ENCODE data around the gene LPP.

Gene LPP

DNA sequence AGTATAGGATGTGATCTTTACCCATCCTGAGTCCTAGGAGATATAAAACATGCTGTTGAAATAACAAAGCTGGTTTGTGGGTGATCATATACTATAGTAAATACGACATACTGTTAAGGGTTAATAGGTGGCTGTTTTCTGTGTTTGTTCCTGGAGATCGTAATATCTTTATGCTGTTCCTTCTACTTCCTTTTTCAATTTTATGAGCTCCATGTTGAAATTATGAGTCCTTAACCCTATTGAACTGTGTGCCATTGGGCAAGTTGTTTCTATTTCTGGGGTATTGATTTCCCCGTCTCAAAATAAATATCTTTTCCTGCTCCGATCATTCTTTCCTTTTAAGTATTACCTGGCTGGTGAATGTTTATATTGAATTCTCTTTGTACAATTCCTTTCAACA is 115.1 kb downstream of the LPP start:
- in situ Hi-C loops (cut with MboI; ENCODE audit: low sequenced_read_pairs): no loop called here
- Histone ChIP-seq H3K36me3 (replicated peaks) (no peaks in the 10 kb centered on the region), H3K4me3 (no peak overlapping the region), H3K9me3 (no peaks in the 10 kb centered on the region), H3K4me1 (no peaks in the 10 kb centered on the region), H3K27me3 (ENCODE audit: low read depth) (no peaks in the 10 kb centered on the region)
- no peak for DNase-seq (ENCODE audit: low spot score in 2 of 2)

DNA sequence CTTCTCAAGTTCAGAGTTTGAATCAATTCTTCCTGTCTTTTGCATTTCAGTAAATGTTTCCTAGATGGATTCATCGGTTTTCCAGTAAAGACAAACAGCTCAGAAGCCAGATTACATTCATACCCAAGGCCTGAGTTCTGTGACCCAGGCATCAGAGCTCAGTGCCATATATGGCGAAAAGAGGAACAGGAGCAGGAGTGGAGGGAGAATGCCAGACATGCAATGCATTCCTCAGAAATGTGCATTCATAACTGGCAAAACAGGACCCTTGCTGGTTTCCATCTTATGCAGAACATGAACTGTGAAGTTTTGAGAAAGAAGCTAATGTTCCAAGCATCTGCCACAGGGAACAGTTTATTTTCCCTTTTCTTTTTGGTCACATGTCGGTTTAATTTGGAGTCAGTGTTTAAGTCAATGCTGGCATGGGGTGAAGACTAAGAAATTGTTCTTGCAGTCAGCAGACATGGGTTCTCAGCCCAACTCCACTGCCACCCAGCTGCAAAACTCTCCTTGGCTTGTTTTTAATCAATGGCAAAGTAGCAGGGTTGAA is 116.5 kb downstream of the LPP start:
- H3K4me1 ChIP-seq: no peaks in the 10 kb centered on the region
- DNase-seq (ENCODE audit: low spot score in 2 of 2): no peak
- no peaks in the 10 kb centered on the region for H3K36me3 ChIP-seq (replicated peaks)

DNA sequence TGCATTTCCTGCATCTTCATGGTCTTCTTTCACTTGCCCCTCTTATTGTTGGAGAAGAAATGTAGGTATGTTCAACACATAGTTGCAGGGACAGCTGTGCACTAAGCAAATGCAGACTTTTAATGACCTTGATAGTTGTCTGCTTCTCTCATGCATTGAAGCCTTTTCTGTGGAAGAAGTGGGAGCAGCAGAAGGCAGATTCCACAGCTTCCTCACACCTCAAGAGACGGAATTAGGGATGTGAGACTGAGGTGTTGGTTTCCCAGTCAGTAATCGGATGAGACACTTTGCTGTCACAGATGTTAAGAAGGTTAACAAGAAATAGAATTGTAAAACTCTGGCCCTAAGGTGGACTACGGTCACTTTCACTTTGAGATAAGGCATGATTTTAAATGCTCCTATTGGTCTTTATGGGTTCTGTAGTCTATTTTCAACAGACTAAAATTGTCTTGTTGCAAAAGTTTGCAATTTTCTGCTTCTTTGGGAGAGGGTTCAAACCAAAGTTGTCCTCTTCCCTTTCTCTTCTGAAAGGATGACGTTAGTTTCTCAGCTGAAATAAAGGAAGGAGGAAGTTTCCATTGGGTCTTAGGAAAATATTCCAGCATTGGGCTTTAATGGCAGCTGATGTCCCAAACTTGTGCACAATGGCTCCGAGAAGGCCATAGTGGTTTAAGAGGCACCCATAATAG is 117.4 kb downstream of the LPP start:
- no peaks in the 10 kb centered on the region for H3K36me3 ChIP-seq (replicated peaks)
- H3K27me3 ChIP-seq (ENCODE audit: low read depth): no peaks in the 10 kb centered on the region
- H3K9me3 ChIP-seq: no peaks in the 10 kb centered on the region
- in situ Hi-C loops (cut with MboI; ENCODE audit: low sequenced_read_pairs): no loop called here
- peaks cover 6% of the 10 kb centered on the region for H3K4me1 ChIP-seq
- DNase-seq (ENCODE audit: low spot score in 2 of 2): no peak
- no peak overlapping the region for H3K4me3 ChIP-seq

More for the DNA sequence above, 116.5 kb downstream of the LPP start:
- Histone ChIP-seq H3K4me3 (no peak overlapping the region), H3K27me3 (ENCODE audit: low read depth) (no peaks in the 10 kb centered on the region), H3K9me3 (no peaks in the 10 kb centered on the region)
- in situ Hi-C loops (cut with MboI; ENCODE audit: low sequenced_read_pairs): no loop called here

DNA sequence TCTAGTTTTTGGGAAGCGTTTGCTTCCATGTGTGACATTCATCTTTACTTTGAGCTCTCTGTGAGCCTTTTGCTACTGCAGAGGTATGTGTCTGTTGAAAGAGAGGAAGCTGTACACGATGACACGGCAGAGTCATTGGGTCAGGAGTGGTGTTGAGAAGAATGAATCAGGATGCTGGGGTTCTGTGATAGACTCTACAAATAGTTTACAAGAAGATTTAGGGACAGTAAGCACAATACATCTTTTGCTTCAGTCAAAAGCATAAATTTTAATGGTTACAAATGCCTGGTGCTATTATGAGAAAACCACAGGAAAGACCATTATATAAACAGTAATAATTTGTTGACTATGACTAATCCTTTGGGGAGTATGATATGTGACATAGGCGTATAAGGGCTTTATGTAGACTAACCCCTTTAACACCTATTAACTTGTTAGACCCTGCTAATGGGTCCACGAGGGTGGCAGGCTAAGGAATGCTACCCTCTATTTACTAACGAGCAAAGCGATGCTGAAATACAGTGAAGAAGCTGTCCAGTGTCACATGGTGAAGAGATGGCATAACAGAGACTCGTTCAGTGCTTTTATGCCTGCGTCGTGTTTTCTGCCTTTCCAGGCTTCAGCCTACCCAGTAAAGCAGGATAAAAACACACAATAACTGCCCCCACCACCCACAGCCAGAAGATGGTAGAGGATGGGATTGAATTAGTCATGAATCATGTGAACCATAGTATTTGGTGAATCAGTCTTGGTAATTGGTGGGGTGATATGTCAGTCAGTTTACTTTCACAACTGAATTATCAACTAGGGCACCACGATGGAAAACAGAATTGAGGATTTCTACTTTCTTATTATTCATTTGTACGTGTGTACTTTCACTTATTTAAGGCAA is 118.8 kb downstream of the LPP start:
- Histone ChIP-seq H3K4me1 (peaks cover 6% of the 10 kb centered on the region), H3K9me3 (no peaks in the 10 kb centered on the region), H3K36me3 (replicated peaks) (no peaks in the 10 kb centered on the region), H3K4me3 (no peak overlapping the region), H3K27me3 (ENCODE audit: low read depth) (no peaks in the 10 kb centered on the region)
- no peak for DNase-seq (ENCODE audit: low spot score in 2 of 2)
- in situ Hi-C loops (cut with MboI; ENCODE audit: low sequenced_read_pairs): no loop called here

DNA sequence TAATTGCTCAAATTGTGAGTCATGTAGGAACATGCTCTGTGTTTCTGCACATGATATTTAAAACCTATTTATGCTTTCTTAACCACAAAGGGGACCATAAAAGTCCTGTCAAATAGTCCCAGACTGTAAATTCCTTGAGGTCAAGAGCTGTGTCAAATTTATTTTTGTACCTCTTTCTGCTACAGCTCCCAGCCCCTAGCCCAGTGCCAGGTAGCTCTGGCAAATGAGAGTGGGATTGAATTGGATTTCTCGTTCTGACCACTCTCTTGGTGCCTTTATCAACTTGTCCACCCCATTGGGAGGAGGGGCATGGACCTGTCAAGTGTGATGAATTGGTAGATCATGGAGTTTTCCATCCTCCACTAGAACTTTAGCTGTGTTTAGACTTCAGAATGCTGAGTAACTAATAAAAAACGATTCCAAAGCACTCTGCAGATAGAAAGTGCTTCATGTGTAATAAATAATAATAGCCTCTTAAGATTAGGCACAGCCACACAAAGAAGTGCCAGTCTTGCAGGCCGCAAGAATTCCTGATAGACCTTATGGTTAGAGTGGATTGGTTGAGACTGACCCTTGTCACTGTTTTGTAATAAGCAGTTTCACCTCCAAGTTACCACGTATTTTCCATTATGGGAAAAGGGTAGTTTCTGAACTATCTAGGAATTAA is 120.4 kb downstream of the LPP start:
- no peak for DNase-seq (ENCODE audit: low spot score in 2 of 2)
- Histone ChIP-seq H3K4me3 (no peak overlapping the region), H3K9me3 (no peaks in the 10 kb centered on the region), H3K36me3 (replicated peaks) (no peaks in the 10 kb centered on the region), H3K27me3 (ENCODE audit: low read depth) (no peaks in the 10 kb centered on the region), H3K4me1 (peaks cover 15% of the 10 kb centered on the region)
- in situ Hi-C loops (cut with MboI; ENCODE audit: low sequenced_read_pairs): no loop called here

DNA sequence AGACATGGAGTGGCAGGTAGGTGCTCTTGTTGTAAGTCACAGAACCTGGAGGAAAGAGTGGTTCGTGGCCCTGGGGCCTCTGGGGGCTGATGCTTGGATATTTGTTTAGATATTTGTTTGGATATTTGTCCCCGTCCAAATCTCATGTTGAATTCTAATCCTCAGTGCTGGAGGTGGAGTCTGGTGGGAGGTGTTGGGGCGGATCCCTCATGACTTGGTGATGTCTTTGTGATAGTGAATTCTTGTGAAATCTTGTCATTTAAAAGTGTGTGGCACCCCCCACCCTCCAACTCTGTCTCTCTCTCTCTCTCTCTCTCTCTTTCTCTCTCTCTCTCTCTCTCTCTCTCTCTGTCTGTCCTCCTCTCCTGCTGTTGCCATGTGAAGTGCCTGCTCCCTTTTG is 122.4 kb downstream of the LPP start:
- no peak for DNase-seq (ENCODE audit: low spot score in 2 of 2)
- Histone ChIP-seq H3K36me3 (replicated peaks) (no peaks in the 10 kb centered on the region), H3K9me3 (no peaks in the 10 kb centered on the region), H3K4me1 (peaks cover 16% of the 10 kb centered on the region), H3K27me3 (ENCODE audit: low read depth) (no peaks in the 10 kb centered on the region), H3K4me3 (no peak overlapping the region)
- in situ Hi-C loops (cut with MboI; ENCODE audit: low sequenced_read_pairs): no loop called here

DNA sequence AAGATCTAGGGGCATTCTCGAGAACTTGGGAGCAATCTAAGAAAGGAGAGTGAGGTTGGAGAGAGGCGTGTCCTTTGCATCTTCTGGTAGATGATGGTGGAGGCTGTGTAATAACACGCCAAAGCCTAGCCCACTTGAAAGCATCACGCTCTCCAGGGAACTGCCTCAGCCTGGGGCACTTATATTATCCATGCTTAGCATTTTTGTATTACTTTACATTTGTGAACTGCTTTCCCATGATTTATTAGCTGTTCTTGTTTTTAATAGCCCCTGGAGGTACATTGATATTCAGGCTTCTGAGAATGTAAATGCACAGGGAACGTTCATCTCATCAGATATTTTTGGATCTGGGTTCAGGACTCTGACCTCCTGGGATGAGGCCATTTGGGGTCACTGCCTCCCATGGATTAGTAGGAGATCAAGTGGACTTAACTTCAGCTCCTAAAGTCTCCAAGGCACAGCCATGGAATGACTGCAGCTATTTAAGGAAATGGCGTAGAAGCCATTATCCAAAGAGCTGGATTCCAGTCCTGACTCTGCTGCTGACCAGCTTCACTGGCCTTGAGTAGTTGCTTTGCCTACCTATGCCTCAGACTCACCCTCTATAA is 124.9 kb downstream of the LPP start:
- in situ Hi-C loops (cut with MboI; ENCODE audit: low sequenced_read_pairs): no loop called here

DNA sequence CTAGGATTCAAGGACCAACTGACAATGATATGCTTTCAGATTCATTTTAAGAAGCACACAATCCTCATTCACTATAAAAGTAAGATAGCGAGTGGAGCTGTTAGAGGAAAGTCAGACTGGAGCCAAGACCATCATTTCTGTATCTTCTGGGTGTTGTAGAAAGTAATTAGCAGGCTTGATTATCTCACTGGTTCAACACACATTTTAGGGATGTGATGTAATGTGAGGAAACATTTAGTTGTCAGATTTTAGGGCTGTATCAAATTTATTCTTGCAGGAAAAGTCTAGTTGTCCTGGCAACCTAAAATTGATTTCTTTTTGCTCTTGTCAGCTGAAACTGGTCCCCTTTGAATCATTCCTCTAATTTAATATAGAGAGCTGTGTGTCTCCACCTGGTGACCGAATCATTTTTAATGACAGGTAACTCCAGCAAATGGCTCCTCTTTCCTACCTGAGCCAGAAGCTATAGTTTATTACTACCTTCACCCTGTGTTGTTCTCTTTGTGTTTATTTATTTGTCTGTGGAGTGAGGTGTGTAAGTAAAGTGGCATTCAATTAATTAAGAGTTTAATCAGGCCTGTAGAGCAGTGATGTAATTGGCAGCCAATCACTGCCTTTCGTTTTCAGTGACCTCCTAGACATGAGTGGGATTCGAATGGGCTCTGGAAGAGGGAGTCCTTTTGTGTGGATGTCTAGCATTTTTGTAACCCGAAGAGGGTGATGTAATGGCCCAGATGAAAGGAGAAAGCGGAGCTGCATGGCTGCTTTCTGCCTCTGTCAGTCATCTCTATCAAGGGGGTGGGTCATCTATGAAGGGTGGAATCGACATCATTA is 125.8 kb downstream of the LPP start:
- H3K4me1 ChIP-seq: peaks cover 16% of the 10 kb centered on the region
- in situ Hi-C loops (cut with MboI; ENCODE audit: low sequenced_read_pairs): no loop called here
- no peaks in the 10 kb centered on the region for H3K27me3 ChIP-seq (ENCODE audit: low read depth)

More for the DNA sequence above, 124.9 kb downstream of the LPP start:
- H3K4me1 ChIP-seq: peaks cover 16% of the 10 kb centered on the region
- peak; percentile 44 to 59 for DNase-seq (ENCODE audit: low spot score in 2 of 2)
- no peaks in the 10 kb centered on the region for H3K36me3 ChIP-seq (replicated peaks)
- no peaks in the 10 kb centered on the region for H3K27me3 ChIP-seq (ENCODE audit: low read depth)
- no peak overlapping the region for H3K4me3 ChIP-seq
- H3K9me3 ChIP-seq: no peaks in the 10 kb centered on the region

DNA sequence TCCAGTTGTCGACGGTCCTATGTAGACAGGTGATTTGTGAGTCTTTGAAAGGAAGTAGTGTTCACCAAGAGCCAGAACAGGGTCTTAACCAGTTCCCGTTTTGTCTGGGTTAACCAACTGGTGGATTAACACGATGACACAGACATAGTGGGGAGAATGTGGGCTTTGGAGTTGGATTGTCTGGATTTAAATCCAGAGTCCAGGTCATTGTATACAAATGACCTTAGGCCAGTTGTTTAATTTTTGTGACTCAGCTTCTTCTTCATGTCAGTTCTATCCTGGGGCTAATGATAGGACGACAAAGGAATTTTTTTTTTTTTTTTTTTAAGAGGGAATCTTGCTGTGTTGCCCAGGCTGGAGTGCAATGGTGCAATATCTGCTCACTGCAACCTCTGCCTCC is 126.7 kb downstream of the LPP start:
- H3K36me3 ChIP-seq (replicated peaks): no peaks in the 10 kb centered on the region
- in situ Hi-C loops (cut with MboI; ENCODE audit: low sequenced_read_pairs): no loop called here

More for the DNA sequence above, 125.8 kb downstream of the LPP start:
- DNase-seq (ENCODE audit: low spot score in 2 of 2): no peak
- H3K36me3 ChIP-seq (replicated peaks): no peaks in the 10 kb centered on the region
- no peak overlapping the region for H3K4me3 ChIP-seq
- H3K9me3 ChIP-seq: no peaks in the 10 kb centered on the region

DNA sequence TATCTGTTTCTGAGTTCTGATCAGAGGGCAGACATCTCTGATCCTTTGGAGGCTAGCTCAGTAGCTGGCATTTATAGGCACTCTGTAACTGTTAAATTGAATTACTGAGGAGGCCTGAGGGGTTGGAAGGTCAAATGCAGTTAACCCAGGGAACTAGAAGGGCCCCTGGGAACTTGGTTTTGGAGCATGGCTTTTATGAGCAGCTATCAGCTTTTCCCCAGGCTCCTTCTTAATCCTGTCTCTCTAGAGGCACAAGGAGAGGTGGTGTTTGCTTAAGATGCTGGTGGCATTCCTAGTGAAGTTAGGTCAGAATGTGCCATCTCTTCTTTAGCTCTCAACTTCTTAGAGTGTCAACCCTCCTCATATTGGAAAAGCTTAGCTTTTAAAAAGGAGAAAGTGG is 128.9 kb downstream of the LPP start:
- Histone ChIP-seq H3K4me3 (no peak overlapping the region), H3K9me3 (no peaks in the 10 kb centered on the region), H3K27me3 (ENCODE audit: low read depth) (no peaks in the 10 kb centered on the region), H3K36me3 (replicated peaks) (no peaks in the 10 kb centered on the region), H3K4me1 (peaks cover 14% of the 10 kb centered on the region)
- no peak for DNase-seq (ENCODE audit: low spot score in 2 of 2)
- in situ Hi-C loops (cut with MboI; ENCODE audit: low sequenced_read_pairs): no loop called here

More for the DNA sequence above, 126.7 kb downstream of the LPP start:
- Histone ChIP-seq H3K4me3 (no peak overlapping the region), H3K4me1 (peaks cover 16% of the 10 kb centered on the region), H3K27me3 (ENCODE audit: low read depth) (no peaks in the 10 kb centered on the region), H3K9me3 (no peaks in the 10 kb centered on the region)
- DNase-seq (ENCODE audit: low spot score in 2 of 2): no peak

DNA sequence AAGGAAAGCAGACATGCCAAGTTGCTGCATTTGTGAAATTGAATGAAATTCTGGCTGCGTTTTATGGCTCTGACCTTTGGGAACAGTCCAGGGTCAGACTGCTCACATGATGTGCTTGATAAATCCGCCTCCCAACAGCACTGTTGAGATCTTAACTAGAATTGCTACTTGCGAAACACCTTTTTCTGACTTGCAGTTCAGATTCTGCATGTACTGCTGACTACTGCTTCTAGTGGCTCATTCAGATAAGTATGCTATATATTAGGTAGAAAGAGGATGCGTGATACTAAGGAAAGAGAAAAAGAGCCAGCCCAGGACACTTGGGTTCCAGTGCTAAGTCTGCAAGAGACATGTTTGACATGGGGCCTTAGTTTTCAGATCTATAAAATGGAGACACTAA is 129.4 kb downstream of the LPP start:
- H3K36me3 ChIP-seq (replicated peaks): no peaks in the 10 kb centered on the region
- in situ Hi-C loops (cut with MboI; ENCODE audit: low sequenced_read_pairs): no loop called here
- no peaks in the 10 kb centered on the region for H3K27me3 ChIP-seq (ENCODE audit: low read depth)
- no peak overlapping the region for H3K4me3 ChIP-seq
- H3K9me3 ChIP-seq: no peaks in the 10 kb centered on the region
- H3K4me1 ChIP-seq: peaks cover 16% of the 10 kb centered on the region
- no peak for DNase-seq (ENCODE audit: low spot score in 2 of 2)

DNA sequence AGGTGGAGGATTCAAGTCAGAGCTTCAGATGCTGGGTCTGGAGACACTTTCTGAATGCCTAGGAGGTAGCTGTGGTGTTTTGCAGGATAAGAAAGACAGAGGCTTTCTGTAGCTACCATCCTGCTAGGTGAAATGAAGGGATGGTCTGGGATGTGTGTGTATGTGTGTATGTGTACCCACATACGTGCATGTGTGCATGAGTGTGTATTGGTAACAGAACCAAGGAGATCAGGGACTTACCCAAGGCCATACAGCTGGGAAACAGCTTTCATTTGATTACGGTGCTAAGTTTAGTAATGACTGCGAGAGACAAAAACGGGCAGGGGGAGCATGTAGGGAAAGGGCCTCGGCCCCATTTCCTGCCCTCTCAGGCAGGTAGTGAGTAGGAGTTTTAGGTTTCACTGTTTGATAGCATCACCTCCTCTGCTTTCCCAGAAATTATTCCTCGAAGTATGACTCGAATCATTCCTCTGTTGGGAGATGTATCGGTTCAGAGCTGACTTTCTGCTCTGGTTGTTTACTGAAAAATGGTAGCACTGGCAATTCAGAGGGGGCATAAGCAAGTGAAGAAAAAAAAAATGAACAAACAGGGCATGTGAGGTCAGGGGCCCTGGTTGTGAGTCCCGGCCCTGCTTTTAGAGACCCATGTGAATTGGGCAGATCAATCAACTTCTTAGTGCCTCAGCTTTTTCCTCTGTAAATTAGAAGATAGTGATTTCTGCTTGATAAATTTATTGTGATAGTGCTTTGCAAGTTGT is 130.7 kb downstream of the LPP start:
- H3K4me1 ChIP-seq: peaks cover 6% of the 10 kb centered on the region
- no peaks in the 10 kb centered on the region for H3K27me3 ChIP-seq (ENCODE audit: low read depth)
- H3K36me3 ChIP-seq (replicated peaks): no peaks in the 10 kb centered on the region
- H3K9me3 ChIP-seq: no peaks in the 10 kb centered on the region
- in situ Hi-C loops (cut with MboI; ENCODE audit: low sequenced_read_pairs): no loop called here
- no peak overlapping the region for H3K4me3 ChIP-seq
- DNase-seq (ENCODE audit: low spot score in 2 of 2): no peak

All from HAP-1 (cell line).